Karpas-422 (cell line): Measurements from ENCODE around the gene GALNT1. TPM values are rescaled to one million over a fixed set of nuclear protein-coding genes. Genes with fewer than 3 reads are reported as not detected.

Source experiments
- DNase-seq: peaks from one replicate; pipeline ENCODE4 v3.0.0-alpha.2; 2015
- H2AFZ ChIP-seq: fragments of 200-600 bp; sonication (generic); 2 replicates; pipeline ENCODE4 v1.6.1; 2014; ENCODE audit warnings: antibody characterized with exemption, low read length, mixed read lengths
- H3K27ac ChIP-seq: fragments of 200-600 bp; sonication (generic); 2 replicates; pipeline ENCODE4 v1.5.1; 2014; ENCODE audit warnings: mild to moderate bottlenecking, low read length, moderate library complexity
- H3K27me3 ChIP-seq: fragments of 200-600 bp; sonication (generic); 2 replicates; pipeline ENCODE4 v1.6.1; 2014; ENCODE audit warnings: low read length, mixed read lengths
- H3K36me3 ChIP-seq: fragments of 200-600 bp; sonication (generic); 2 replicates; pipeline ENCODE4 v1.6.1; 2014; ENCODE audit warnings: low read length, mixed read lengths; ENCODE audit not compliant: insufficient read depth
- H3K4me1 ChIP-seq: fragments of 200-600 bp; sonication (generic); 2 replicates; pipeline ENCODE4 v1.6.1; 2014; ENCODE audit warnings: mild to moderate bottlenecking, low read length, mixed read lengths
- H3K4me2 ChIP-seq: fragments of 200-600 bp; sonication (generic); 2 replicates; pipeline ENCODE4 v1.6.1; 2014; ENCODE audit warnings: low read length, low read depth, mild to moderate bottlenecking; ENCODE audit not compliant: poor library complexity, severe bottlenecking
- H3K4me3 ChIP-seq: fragments of 200-600 bp; sonication (generic); 2 replicates; pipeline ENCODE4 v1.5.1; 2014; ENCODE audit warnings: mild to moderate bottlenecking, antibody characterized with exemption, low read length, mixed read lengths
- H3K79me2 ChIP-seq: fragments of 200-600 bp; sonication (generic); 2 replicates; pipeline ENCODE4 v1.6.1; 2014; ENCODE audit warnings: mild to moderate bottlenecking, low read length, mixed read lengths
- H3K9ac ChIP-seq: fragments of 200-600 bp; sonication (generic); 2 replicates; pipeline ENCODE4 v1.6.0; 2014; ENCODE audit warnings: low read length
- H3K9me2 ChIP-seq: fragments of 200-600 bp; sonication (generic), shearing (Covaris generic); replicated peaks from 2 replicates; pipeline ENCODE4 v1.6.0; 2014; ENCODE audit warnings: mild to moderate bottlenecking, low read length, moderate library complexity; ENCODE audit not compliant: insufficient read depth
- H3K9me3 ChIP-seq: fragments of 300-700, 200-600 bp; sonication (generic); 2 replicates; pipeline ENCODE4 v1.6.1; 2014; ENCODE audit warnings: low read length, mixed read lengths
- H4K20me1 ChIP-seq: fragments of 200-600 bp; sonication (generic); 2 replicates; pipeline ENCODE4 v1.6.1; 2014; ENCODE audit warnings: mild to moderate bottlenecking, antibody characterized with exemption, low read length, low read depth; ENCODE audit not compliant: insufficient read depth
- total RNA-seq: library from RNA; depleted of rRNA; stranded (reverse); fragments of >200 nt; shearing (Covaris generic); gene quantifications from 2 replicates; pipeline ENCODE4 v1.2.3, GENCODE V29; 2014; ENCODE audit warnings: low replicate concordance

GALNT1 gene
- total RNA-seq, 1 experiment from 2014 or later, result 259 TPM

DNA sequence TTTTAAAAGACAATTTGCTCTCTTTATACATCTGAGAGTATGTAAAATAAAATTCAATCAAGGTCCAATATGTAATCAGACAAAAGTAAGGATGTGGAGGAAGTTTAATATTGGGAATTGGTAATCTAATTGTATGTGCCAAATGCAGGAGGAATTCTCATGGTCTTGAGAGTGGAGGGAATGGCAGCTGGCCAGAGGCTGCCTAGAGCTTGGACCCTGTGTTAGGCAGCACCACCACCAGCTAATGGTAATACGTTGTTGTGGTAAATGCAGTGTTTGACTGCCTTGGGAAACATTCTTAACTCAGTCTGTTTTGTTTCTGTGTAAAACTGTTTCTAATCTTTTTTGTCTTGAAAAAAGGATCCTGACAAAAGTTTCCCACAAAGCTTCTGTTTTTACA lies 30.0 kb downstream of the GALNT1 start:
- no peaks in the 10 kb centered on the region for H3K9me3 ChIP-seq
- peak overlapping the region; percentile 42 for H3K9ac ChIP-seq
- no peaks in the 10 kb centered on the region for H3K36me3 ChIP-seq
- H3K27ac ChIP-seq, result peak overlapping the region; percentile 86
- peaks cover 100% of the 10 kb centered on the region for H3K4me1 ChIP-seq
- peaks cover 100% of the 10 kb centered on the region for H3K79me2 ChIP-seq
- H2AFZ ChIP-seq, result no peak overlapping the region
- H3K4me3 ChIP-seq, result no peak overlapping the region
- H3K4me2 ChIP-seq, result peak overlapping the region; percentile 59
- DNase-seq, result no peak
- no peaks in the 10 kb centered on the region for H3K27me3 ChIP-seq
- H4K20me1 ChIP-seq, result peaks cover 5% of the 10 kb centered on the region; the same call in 1 of the 2 replicates
- H3K9me2 ChIP-seq, result no peaks in the 10 kb centered on the region

- Histone ChIP-seq H3K9ac (peak overlapping the region; percentile 45), H3K27me3 (no peaks in the 10 kb centered on the region), H3K9me2 (no peaks in the 10 kb centered on the region), H3K79me2 (peaks cover 100% of the 10 kb centered on the region), H3K4me1 (peaks cover 97% of the 10 kb centered on the region), H4K20me1 (no peaks in the 10 kb centered on the region; the same call in 1 of the 2 replicates), H2AFZ (no peak overlapping the region), H3K27ac (peak overlapping the region; percentile 86), H3K36me3 (peaks cover 27% of the 10 kb centered on the region), H3K9me3 (no peaks in the 10 kb centered on the region), H3K4me2 (peak overlapping the region; percentile 59), H3K4me3 (0 out of 2 replicates have a peak overlapping the region, but pooled peaks have one; percentile 44)
- DNase-seq, result no peak
Observed at GRCh38 chr18:35616074-35616473, 34.5 kb downstream of the GALNT1 start.

GRCh38 chr18:35616664-35617423 lies 35.3 kb downstream of the GALNT1 start:
- Histone ChIP-seq H3K79me2 (peaks cover 100% of the 10 kb centered on the region), H3K36me3 (peaks cover 34% of the 10 kb centered on the region), H3K4me1 (peaks cover 97% of the 10 kb centered on the region), H2AFZ (no peak overlapping the region), H3K27me3 (no peaks in the 10 kb centered on the region), H3K9me3 (no peaks in the 10 kb centered on the region), H3K9ac (peak overlapping the region; percentile 45), H4K20me1 (no peaks in the 10 kb centered on the region), H3K4me2 (peak overlapping the region; percentile 59), H3K4me3 (peak overlapping the region; percentile 44), H3K9me2 (no peaks in the 10 kb centered on the region), H3K27ac (peak overlapping the region; percentile 86)
- DNase-seq, result peak; percentile 87

GRCh38 chr18:35617865-35618264 lies 36.3 kb downstream of the GALNT1 start:
- Histone ChIP-seq H3K36me3 (peaks cover 39% of the 10 kb centered on the region), H3K4me3 (no peak overlapping the region), H3K9me3 (no peaks in the 10 kb centered on the region), H3K9ac (no peak overlapping the region), H3K4me1 (peaks cover 94% of the 10 kb centered on the region), H3K79me2 (peaks cover 100% of the 10 kb centered on the region), H4K20me1 (no peaks in the 10 kb centered on the region), H2AFZ (no peak overlapping the region), H3K4me2 (peak overlapping the region; percentile 59), H3K27ac (peak overlapping the region; percentile 86), H3K27me3 (no peaks in the 10 kb centered on the region), H3K9me2 (no peaks in the 10 kb centered on the region)
- no peak for DNase-seq

- H3K4me2 ChIP-seq, result no peak overlapping the region
Observed at GRCh38 chr18:35618289-35618688, 36.7 kb downstream of the GALNT1 start.

DNA sequence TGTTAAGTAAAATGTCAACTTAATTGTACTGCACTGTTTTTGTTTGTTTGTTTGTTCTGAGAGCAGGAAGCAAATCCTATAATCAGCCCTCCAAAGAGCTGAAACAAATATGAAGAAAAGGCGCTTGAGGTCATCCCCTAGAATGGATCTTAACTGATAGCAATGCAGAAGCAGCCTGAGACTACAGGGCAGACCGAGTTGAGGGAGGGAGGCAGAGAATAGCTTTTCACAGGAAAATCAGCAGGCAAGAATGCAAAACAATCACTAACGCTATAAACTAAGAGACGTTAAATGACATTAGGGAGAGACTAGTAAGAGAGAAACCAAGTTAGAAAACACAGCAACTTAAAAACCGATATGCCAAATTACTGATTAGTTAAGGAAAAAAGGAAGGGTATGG lies 37.2 kb downstream of the GALNT1 start:
- Histone ChIP-seq H3K4me1 (peaks cover 94% of the 10 kb centered on the region), H3K27ac (peak overlapping the region; percentile 86), H4K20me1 (no peaks in the 10 kb centered on the region), H3K4me3 (no peak overlapping the region), H2AFZ (no peak overlapping the region), H3K27me3 (no peaks in the 10 kb centered on the region), H3K4me2 (no peak overlapping the region), H3K9ac (no peak overlapping the region), H3K9me3 (no peaks in the 10 kb centered on the region), H3K36me3 (peaks cover 48% of the 10 kb centered on the region), H3K79me2 (peaks cover 100% of the 10 kb centered on the region), H3K9me2 (no peaks in the 10 kb centered on the region)
- DNase-seq, result no peak

More at GRCh38 chr18:35618289-35618688, 36.7 kb downstream of the GALNT1 start:
- peaks cover 44% of the 10 kb centered on the region for H3K36me3 ChIP-seq
- H3K27me3 ChIP-seq, result no peaks in the 10 kb centered on the region
- H4K20me1 ChIP-seq, result no peaks in the 10 kb centered on the region
- no peak overlapping the region for H2AFZ ChIP-seq
- no peaks in the 10 kb centered on the region for H3K9me2 ChIP-seq
- peaks cover 100% of the 10 kb centered on the region for H3K79me2 ChIP-seq
- no peak for DNase-seq
- H3K4me1 ChIP-seq, result peaks cover 94% of the 10 kb centered on the region
- no peak overlapping the region for H3K4me3 ChIP-seq
- H3K9me3 ChIP-seq, result no peaks in the 10 kb centered on the region
- peak overlapping the region; percentile 86 for H3K27ac ChIP-seq
- H3K9ac ChIP-seq, result no peak overlapping the region

- Histone ChIP-seq H3K4me3 (no peak overlapping the region), H3K27ac (peak overlapping the region; percentile 3; the same call in 1 of the 2 replicates), H3K9me2 (no peaks in the 10 kb centered on the region), H2AFZ (no peak overlapping the region), H3K27me3 (no peaks in the 10 kb centered on the region), H4K20me1 (no peaks in the 10 kb centered on the region), H3K79me2 (peaks cover 100% of the 10 kb centered on the region), H3K9ac (no peak overlapping the region), H3K9me3 (no peaks in the 10 kb centered on the region), H3K36me3 (peaks cover 55% of the 10 kb centered on the region), H3K4me2 (no peak overlapping the region), H3K4me1 (peaks cover 92% of the 10 kb centered on the region)
- no peak for DNase-seq
Observed at GRCh38 chr18:35619464-35619863, 37.9 kb downstream of the GALNT1 start.

GRCh38 chr18:35619941-35620340 lies 38.4 kb downstream of the GALNT1 start:
- H3K9me2 ChIP-seq, result no peaks in the 10 kb centered on the region
- H2AFZ ChIP-seq, result no peak overlapping the region
- no peaks in the 10 kb centered on the region for H4K20me1 ChIP-seq
- peaks cover 100% of the 10 kb centered on the region for H3K79me2 ChIP-seq
- H3K4me3 ChIP-seq, result no peak overlapping the region
- H3K36me3 ChIP-seq, result peaks cover 56% of the 10 kb centered on the region
- H3K27ac ChIP-seq, result peak overlapping the region; percentile 3; the same call in 1 of the 2 replicates
- DNase-seq, result no peak
- no peaks in the 10 kb centered on the region for H3K9me3 ChIP-seq
- H3K27me3 ChIP-seq, result no peaks in the 10 kb centered on the region
- H3K9ac ChIP-seq, result no peak overlapping the region
- no peak overlapping the region for H3K4me2 ChIP-seq
- H3K4me1 ChIP-seq, result peaks cover 87% of the 10 kb centered on the region
